GM04503 (cell line): ENCODE results near the gene IGDCC3.

ENCODE experiments used
- DNase-seq: peaks from one replicate; pipeline ENCODE4 v3.0.0-alpha.2; 2012; ENCODE audit warnings: low read depth

Gene IGDCC3

DNA sequence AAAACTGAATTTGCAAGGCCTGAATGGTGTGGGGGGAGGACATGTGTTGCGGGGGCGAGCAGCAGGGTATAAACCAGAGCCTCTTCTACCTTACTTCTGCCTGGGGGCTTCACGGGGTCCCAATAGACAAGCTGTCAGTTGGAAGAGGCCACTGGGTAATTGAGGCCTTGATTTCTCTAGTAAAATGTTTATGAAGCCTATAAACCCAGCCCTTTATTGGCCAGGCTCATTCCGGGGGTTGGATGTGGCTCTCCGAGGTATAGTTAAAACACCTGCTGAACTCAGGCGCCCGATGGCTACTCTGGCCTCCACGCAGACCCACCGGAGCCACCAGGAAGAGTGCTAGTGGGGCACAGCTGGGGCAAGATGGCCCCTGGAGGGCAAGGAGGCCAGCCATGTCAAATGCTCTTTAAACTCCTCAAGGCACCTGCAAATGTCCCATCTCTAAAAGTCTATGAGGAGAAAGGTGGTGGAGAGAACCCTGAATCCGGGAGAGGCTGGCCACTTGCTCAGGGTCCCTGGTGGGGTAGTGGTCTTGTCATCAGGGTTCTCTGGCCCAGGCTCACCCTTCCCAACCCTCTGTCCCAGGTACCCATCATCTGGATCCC is 34.3 kb downstream of the IGDCC3 start:
- DNase-seq = no peak

DNA sequence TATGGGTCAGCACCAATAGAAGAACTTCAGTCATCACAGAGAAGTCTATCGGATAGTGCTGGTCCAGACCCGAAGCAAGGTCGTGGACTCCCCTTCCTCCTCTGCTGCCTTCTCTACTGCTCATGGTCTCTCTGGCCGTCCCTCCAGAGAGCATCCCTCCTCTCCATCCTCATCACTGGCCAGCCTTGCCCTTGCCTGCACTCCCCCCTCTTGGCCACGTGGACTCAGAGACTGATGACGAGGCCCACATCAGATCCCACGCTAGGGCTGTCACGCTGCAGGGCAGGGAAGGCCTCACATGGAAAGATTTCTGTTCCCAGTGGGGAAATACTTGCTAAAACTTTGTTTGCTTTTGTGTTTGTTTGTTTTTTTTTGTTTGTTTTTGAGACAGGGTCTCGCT is 35.3 kb downstream of the IGDCC3 start:
- DNase-seq = no peak

DNA sequence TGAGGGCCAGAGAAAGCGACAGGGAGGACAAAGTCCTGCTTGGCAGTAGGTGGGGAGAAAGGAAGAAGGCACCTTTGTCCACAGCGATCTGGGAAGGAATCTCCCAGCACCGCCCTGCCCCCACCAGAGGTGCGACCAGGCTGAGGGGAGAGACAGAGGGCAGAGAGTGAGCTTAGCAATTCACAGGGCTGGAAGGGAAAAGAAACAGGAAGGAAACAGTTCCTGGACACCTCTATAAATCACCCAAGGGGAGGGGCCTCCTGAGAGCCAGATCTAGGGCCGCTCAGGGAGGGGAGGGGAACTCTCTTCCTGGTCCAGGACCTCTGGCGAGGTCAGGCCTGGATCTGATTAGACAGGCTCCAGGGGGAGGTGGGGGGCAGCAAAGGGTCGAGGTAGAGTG is 37.9 kb downstream of the IGDCC3 start:
- no peak for DNase-seq

DNA sequence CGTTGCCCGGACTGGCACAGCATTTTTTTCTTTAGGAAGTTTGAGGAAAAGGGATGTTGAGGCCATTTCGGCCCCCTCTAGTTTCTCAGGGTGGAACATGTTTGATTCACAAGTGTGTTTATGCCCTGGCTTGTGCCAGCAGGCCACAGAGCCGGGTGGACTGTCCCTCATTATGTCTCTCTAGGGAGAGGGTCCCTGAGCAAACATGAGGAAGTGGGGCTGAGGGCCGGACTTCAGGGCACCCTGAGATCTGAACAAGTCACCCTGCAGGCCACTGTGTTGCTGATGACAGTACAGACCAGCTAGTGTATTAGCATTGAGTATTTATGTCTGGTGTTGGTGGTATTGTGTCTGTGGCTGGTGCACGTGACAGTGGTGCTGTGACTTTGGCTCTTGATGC is 38.4 kb downstream of the IGDCC3 start:
- no peak for DNase-seq

DNA sequence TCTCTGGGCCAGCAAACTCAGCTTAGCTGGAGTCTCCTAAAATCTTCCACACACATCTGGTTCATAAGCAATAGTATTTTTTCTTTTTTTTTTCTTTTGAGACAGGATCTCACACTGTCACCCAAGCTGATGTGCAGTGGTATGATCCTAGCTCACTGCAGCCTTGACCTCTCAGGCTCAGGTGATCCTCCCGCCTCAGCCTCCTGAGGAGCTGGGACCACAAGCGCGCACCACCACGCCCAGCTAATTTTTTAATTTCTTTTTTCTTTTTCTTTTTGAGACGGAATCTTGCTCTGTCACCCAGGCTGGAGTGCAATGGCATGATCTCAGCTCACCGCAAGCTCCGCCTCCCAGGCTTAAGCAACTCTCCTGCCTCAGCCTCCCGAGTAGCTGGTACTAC is 39.0 kb downstream of the IGDCC3 start:
- DNase-seq = no peak

DNA sequence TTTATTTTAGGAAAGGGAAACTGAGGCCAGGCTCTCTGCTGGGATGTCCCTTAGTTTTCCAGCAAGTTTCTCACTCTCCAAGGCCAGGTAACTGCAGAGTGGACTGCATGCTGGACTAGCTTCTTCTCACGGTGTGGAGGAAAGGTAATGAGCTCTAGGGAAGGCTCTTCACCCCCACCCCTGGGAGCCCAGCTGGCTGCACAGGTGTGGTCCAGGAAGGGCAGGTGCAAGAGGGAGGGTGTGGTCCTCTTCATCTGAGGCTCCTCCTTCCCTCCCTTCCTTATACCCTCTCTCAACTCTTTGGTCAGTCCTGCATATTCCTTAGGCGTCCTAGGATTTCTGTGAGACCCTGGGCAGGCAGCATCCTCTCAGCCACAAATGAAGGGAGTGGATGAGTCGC is 39.4 kb downstream of the IGDCC3 start:
- no peak for DNase-seq

DNA sequence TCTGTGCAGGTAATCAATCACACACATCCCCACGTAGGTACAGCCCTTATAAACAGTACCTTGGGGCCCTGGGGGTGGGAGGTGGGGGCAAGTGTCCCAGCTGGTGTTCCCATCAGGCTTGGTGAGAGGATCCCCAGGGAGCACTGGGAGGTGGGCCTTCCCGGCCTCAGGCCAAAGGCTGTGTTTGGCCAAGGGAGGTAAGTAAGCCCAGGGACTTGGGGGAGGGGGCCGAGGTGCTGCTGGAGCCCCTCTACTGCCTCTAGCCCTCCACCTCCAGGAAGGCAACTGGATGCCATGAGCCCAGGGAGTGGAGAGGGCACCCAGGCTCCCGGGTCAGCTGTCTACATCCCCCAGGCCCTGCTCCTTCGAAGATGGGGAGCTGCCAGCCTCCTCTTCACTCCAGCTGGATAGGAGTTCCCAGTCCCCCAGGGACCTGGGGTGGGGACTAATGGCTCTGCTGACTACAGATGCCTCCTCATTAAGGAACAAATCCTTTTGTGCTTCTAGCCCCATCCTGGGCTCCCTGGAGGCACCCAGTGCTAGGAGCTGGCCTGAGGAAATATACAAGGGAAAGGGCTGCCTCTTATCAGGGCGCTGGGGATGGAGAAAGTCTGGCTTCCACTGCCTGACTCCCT is 40.2 kb downstream of the IGDCC3 start:
- no peak for DNase-seq

DNA sequence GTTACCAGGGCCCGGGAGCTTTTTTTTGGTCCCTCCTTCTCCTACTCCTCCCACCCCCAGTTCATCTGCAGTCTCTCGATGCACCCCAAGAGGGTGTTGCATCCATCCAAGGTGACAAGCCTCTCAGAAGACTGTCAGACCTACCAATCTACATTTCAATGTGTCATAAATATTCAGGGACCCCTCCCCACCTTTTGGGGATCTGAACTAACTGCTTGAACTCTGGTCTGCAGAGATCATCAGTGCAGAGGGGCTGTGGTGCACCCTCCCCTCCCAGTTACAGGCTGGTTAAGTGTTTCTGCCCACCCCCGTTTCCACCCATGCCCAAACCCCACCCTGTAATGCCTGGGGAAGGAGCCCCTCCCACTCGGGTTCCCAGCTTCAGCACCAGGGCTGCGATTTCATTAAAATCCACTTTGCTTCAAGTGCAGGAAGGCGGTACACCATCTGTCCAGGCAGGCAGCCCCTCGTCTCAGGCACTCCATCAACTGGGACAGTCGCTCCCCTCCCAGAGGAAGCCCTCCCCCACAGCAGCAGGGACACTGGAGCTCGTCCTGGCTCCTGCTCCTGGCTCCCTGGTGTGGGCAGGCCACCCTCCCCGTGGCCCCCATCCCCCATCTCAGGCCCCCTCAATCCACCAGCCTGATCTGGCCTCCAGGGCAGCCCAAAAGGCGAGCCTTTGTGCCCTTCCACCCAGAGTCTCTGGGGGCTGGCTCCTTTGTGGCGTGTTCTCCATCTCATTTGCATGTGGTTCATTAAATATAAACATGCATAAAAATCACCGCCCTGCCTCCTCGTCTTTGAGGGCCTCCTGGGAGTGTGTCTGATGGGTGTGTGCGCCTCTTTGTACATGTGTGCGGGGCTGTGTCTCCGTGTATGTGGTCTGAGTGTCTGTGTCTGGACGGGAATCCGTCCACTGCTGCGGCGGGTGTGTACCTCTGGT is 41.0 kb downstream of the IGDCC3 start:
- DNase-seq = no peak

DNA sequence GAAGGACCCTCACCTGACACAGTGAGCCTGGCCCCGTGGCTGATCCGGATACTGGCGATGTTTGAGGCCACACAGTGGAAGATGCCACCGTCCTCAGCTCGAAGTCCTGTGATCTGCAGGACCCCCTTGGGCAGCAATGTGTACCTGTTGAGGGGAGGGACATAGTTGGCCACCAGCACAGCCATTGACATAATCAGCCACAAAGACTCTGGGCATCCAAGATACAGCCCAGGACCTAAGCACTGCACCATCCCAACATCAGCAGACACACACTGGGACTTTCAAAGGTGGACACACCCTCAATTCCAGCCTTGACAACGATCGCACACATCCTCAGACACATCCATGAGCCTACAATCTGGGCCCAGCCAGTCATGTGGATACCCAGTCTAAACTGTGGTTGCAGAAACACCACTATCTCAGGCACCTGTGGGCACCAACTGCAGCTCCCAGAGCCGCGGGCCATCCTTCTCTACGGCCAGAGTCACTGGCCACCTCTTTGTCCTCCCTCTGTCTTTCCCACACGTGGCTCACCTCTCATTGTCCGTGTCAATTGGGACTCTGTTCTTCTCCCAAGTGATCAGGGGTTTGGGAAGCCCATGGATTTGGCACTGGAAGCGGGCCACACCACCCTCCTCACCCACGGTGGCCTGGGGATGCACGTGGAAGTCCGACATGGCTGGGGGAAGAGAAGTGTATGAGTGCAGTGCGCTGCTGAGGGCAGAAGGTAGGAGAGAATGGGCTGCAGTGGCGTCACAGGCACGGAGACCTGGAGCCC is 42.3 kb downstream of the IGDCC3 start:
- no peak for DNase-seq

DNA sequence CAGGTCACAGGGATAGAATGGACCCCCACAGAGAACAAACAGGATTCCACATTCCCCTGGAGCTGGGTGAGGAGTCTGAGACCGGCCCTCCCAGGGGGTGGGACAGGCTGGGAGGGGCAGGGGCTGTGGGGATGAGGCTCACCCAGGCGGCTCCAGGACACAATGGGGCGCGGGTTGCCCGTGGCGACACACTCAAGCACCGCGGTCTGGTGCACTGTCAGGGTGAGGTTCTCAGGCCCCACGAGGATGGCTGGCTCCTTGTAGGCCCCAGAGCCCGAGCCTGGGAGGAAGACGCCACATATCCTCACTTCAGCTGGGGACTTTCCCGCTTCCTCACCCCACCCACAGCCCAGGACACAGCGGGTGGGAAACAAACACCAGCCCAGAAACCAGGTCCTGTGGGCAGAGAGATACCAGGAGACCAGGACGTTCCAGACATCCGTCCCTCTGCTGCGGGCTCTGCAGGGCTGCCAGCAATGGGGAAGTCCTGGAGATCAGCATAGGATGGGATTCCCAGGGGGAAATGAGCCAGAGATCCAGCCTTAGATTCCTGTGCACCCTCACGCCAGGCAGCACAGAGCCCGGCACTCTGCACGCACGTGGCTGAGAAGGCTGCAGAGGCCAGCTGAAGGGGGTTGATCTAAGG is 43.1 kb downstream of the IGDCC3 start:
- DNase-seq = no peak

DNA sequence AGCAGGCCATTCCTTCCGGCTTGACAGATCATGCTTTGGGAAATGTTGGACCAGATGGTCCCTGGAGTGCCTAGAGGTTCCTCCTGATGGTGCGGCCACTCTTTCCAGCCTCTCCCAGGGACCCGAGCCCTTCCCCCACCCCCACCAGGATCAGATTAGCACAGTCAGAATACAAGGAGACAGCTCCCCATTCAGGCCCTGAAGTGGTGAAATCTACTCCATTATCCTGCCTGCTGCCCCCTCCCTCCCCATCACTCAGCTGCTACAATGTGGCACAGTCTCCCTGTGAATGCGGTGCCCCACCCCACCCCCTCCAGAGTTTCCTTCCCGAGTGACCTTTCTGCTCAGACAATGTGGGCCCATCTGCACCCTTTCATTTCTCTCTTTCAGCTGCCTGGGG is 43.9 kb downstream of the IGDCC3 start:
- DNase-seq = no peak

DNA sequence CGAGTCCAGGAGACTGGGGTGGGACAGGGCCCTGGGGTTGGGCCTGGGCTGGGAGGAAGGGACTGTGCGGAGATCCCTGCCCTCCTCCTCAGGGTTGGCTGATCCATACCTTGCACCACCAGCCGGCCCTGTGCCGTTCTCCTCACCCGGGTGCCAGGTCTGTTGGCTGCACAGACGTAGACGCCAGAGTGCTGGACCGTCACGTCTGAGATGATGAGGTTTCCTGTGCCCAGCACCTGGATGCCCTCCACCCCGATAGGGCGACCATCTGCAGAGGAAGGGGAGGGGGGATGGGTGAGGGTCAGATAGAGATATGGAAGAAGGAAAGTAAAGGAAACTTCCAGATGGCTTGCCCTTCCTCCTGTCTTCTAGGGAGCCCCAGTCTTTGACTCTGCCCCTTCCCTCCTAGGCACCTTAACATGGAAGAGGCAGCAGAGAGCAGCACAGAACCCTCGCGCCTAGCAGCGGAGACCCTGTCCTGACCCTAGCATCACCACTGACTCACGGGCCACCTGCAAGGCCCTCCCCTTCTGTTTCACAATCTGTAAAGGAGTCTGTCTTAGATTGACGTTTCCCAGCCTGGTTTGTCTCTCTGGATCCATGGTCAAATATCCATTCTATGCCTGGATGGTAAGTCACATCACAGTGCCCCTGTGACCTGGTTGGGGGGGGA is 44.5 kb downstream of the IGDCC3 start:
- no peak for DNase-seq

DNA sequence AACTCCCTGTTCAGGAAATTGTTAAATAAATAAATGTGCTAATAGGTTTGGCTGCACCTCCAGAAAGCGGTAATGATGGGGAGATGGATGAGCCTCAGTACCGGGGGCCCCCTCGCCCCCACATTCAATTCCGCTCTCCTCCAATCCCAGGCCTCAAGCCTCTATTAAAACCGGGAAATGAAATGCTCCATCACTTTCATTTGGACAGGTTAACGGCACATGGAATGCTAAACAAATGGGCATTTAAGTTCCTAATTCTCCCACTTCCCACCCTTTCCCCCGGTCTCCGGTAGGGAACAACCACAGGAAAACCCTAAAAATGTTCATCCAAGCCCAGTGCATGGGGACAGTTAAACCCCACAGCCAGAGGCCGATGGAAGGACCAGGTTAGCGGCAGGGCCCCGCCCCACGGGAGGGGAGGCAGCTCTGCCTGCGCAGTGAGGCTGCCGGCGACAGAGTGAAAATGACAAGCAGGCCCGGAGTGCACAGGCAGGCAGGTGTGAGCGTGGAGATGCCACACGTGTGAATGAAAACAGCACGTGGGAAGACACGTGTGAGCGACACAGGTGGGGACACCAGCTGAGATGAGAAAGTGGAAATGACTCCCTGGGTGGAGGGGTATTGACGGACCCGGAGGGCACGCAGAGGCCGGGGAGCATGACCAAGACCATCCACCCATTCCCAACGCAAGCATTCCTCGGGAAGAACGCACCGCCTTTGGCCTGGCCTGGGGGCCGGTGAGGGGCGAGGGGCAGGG is 45.2 kb downstream of the IGDCC3 start:
- no peak for DNase-seq

DNA sequence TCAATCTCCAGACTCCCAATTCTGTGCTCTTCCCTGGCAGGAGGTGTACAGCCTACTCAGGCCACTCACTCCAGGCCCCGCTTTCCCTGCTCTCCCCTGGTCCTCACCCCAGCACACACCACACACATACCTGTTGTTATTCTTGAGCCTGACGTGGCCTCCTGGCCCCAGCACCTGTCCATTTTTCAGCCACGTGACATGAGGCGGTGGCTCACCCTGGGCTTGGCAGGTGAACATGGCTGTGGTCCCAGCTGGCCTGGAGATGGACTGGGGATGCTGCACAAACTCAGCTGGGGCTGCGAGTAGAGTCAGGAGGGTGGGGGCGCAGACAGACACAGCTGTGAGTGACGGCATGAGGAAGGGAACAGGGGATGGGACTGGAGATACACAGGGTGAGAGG is 46.0 kb downstream of the IGDCC3 start:
- no peak for DNase-seq

DNA sequence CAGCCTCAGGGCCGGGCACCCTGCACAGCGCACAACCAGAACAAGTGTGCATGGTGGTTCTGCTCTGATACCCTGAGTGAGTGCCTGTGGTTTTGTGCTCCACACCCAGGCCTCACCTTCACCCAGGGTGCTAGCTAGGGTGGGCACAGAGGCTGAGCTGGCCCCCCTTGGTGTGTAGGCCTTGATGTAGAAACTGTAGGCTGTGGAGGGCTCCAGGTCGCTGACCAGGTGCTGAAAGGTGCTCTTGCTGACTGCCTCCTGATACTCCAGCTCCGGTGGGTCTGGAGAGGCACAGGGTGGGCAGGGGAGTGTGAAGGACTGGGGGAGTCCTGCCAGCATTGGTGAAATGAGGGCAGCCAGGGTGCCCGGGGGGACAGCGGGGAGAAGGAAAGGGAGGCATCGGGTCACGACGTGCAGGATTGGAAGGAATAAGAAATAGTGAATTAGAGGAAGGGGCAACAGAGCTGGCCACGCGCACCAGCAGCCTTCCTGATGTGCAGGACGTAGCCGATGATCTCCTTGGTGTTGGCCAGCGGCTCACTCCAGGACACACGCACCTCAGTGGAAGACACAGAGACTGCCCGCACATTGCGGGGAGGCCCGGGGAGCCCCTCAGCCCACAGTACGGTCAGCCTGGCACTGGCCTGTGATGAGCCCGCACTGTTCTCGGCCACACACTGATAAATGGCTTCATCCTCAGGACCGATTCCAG is 46.7 kb downstream of the IGDCC3 start:
- no peak for DNase-seq

DNA sequence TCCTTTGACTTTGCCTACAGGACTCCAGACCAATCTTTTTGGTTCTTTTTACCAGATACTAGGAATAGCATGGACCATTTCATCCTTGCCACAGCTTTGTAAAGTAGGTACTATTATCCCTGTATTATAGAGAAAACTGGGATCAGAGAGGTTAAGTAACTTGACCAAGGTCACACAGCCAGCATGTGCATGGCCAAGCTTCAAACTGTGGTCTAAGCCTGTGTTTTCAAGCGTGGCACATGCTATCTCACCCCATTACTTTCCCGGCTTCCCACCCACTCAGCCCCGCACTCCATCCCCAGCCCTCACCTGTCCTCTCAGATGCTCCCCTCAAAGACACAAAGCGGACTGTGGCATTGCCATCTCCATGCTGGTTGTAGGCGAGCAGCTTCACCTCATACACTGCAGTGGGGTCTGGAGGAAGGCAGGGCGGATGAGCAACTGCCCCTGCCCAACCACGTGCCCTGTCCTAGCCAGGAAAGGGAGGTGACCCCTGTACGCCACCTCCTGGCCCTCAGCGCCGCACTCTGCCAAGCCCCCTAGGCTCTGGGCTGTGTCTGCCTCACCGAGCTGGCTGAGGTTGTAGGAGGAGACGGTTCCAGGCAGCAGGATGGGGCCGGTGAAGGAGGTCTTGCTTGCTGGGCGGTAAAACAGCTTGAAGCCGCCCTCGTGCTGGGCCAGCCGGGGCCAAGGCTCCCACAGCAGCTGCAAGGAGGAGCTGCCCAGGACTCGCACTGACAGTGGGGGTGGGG is 47.6 kb downstream of the IGDCC3 start:
- DNase-seq = no peak

DNA sequence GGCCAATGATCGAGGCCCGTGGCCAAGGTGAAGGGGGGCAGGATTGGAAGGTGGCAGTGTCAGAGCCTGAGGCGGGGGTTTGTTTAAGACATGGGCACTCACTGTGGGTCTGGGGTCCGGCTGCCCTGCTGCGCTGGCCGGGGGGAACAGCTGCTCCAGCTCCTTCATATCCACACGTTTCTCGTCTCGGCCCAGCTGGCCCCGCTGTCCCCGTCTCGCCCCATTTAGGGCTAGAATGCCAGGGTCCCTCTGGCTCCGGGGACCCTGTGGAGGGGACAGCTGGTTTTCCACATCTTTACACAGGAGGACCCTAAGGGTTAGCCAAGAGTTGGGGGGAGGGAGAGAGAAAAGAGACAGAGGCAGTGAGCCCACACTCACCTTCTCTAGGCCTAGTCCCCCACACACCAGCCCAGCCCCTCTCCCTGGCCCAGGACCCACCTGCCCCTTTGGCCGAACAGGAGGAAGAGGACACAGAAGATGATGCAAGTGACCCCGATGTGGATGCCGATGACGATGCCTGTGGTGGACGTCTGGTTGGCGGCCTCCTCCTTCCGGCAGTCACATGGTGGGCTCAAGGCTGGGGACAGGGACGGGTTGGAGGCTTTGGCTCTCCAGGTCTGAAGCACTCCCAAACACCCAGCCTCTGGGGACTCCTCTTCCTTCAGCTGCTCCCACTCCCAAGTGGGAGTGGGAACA is 48.4 kb downstream of the IGDCC3 start:
- DNase-seq = no peak

DNA sequence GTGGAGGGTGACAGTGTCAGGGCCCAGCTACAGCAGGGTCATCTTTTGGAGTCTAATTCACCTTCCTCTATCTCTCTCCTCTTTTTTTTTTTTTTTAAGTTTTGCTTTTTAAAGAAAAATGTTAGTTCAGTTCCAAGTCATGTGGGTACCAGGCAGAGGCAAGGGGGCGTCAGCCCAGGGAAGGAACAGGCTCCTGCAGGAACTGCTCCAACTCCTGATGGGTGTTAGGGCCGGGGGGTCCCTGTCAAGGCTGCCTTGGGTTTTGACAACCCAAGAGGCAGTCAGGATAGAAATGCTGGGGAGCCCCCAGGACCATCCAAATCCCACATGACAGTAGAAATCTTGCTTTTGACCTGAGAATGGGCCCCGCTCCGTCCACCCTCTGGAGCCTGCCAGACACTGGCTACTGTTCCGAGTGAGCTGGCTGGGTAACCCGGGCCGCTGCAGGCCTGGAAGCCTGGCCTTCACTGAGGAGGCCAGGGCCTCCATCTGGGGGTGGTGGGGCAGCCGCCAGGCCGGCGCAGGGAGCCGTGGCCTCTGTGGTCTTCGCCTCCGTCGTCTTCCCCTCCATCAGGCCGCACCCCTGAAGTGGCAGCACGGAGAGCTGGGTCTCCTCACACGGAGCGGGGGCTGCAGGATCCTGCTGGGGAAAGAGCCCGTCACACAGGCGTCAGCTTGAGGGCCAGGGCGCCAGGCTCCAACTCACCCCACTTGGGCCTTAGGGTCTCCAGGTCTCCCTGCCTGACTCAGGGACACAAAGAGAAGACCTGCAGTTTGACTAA is 49.1 kb downstream of the IGDCC3 start:
- no peak for DNase-seq
